PC-3 (cell line): Measurements from ENCODE around the gene ZP1.

Experiments used
- EZH2 ChIP-seq: fragments of 300-600 bp; sonication (generic); IDR thresholded peaks from one replicate; pipeline ENCODE4 v1.6.1; 2017; ENCODE audit warnings: antibody characterized with exemption, mild to moderate bottlenecking, low read length; ENCODE audit not compliant: unreplicated experiment
- EZH2phosphoT487 ChIP-seq: fragments of 300-600 bp; sonication (generic); IDR thresholded peaks from 2 replicates; pipeline ENCODE4 v1.6.1; 2018; ENCODE audit warnings: mild to moderate bottlenecking, antibody characterized with exemption, low read length, borderline replicate concordance
- TF ChIP-seq, protein P1 (sequence below): fragments of 300-600 bp; sonication (generic); conservative IDR thresholded peaks from 2 replicates; pipeline ENCODE4 v1.5.1; 2017; ENCODE audit warnings: antibody characterized with exemption, low read depth, mild to moderate bottlenecking, low read length

- TF ChIP-seq, protein P1, sequence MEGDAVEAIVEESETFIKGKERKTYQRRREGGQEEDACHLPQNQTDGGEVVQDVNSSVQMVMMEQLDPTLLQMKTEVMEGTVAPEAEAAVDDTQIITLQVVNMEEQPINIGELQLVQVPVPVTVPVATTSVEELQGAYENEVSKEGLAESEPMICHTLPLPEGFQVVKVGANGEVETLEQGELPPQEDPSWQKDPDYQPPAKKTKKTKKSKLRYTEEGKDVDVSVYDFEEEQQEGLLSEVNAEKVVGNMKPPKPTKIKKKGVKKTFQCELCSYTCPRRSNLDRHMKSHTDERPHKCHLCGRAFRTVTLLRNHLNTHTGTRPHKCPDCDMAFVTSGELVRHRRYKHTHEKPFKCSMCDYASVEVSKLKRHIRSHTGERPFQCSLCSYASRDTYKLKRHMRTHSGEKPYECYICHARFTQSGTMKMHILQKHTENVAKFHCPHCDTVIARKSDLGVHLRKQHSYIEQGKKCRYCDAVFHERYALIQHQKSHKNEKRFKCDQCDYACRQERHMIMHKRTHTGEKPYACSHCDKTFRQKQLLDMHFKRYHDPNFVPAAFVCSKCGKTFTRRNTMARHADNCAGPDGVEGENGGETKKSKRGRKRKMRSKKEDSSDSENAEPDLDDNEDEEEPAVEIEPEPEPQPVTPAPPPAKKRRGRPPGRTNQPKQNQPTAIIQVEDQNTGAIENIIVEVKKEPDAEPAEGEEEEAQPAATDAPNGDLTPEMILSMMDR: no peak
- TF ChIP-seq EZH2 (no peak), EZH2phosphoT487 (no peak)
These were observed 14.1 kb upstream of the ZP1 start for GRCh38 chr11:60852982-60853950.
